Type B pancreatic cell (in vitro differentiated cells): ENCODE results near the gene COL23A1. TPM values are rescaled to one million over a fixed set of nuclear protein-coding genes. Genes with fewer than 3 reads are reported as not detected.

ENCODE experiments used
- DNase-seq: peaks from one replicate; pipeline ENCODE4 v3.0.0; 2021; ENCODE audit warnings: mixed read lengths; ENCODE audit not compliant: unreplicated experiment; ENCODE audit errors: extremely low spot score
- H3K27ac Mint-ChIP-seq: 2 replicates; pipeline ENCODE4 v1.8.0; 2021; ENCODE audit warnings: mild to moderate bottlenecking, mixed read lengths
- H3K27me3 Mint-ChIP-seq: 2 replicates; pipeline ENCODE4 v1.8.0; 2021; ENCODE audit warnings: mixed read lengths
- H3K36me3 Mint-ChIP-seq: 2 replicates; pipeline ENCODE4 v1.8.0; 2021; ENCODE audit warnings: mixed read lengths
- H3K4me1 Mint-ChIP-seq: one replicate; pipeline ENCODE4 v1.8.0; 2021; ENCODE audit warnings: mixed read lengths; ENCODE audit not compliant: unreplicated experiment
- H3K4me3 Mint-ChIP-seq: 2 replicates; pipeline ENCODE4 v1.8.0; 2021; ENCODE audit warnings: mild to moderate bottlenecking, mixed read lengths
- H3K9me3 Mint-ChIP-seq: 2 replicates; pipeline ENCODE4 v1.8.0; 2021; ENCODE audit warnings: mixed read lengths
- total RNA-seq: library from RNA; stranded (reverse); gene quantifications from 2 replicates; pipeline ENCODE4 v1.2.1, GENCODE V29; 2021; ENCODE audit warnings: low replicate concordance
- TF ChIP-seq, protein P1 (sequence below): fragments of 200-600 bp; sonication (generic); conservative IDR thresholded peaks from 2 replicates; pipeline ENCODE4 v1.5.0; 2021; ENCODE audit warnings: antibody characterized with exemption, mild to moderate bottlenecking

Gene COL23A1
- total RNA-seq, 1 donor from 2014 or later = 15.5 TPM

DNA sequence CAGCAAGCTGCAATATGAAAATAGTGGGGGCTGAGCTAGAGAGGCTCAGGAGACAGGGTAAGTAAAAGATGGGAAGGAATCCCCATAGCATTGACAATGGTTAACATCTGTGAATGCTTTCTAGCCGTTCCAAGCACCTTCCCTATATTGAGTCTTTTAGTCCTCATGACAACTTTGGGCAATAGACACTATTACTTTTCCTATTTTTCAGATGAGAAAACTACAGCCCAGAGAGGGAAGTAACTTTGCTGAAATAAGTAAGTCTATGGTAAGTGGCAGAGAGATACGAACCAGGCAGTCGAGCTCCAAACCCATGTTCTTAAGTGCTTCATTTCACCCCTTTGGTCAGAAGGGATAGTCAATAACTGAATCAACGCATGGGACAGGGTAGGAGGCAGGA is 94.5 kb downstream of the COL23A1 start:
- Mint-ChIP-seq H3K9me3 (no peaks in the 10 kb centered on the region), H3K4me3 (no peak overlapping the region), H3K36me3 (no peaks in the 10 kb centered on the region), H3K4me1 (peaks cover 12% of the 10 kb centered on the region), H3K27ac (no peak overlapping the region), H3K27me3 (no peaks in the 10 kb centered on the region)
- DNase-seq = no peak
- TF ChIP-seq, protein P1, sequence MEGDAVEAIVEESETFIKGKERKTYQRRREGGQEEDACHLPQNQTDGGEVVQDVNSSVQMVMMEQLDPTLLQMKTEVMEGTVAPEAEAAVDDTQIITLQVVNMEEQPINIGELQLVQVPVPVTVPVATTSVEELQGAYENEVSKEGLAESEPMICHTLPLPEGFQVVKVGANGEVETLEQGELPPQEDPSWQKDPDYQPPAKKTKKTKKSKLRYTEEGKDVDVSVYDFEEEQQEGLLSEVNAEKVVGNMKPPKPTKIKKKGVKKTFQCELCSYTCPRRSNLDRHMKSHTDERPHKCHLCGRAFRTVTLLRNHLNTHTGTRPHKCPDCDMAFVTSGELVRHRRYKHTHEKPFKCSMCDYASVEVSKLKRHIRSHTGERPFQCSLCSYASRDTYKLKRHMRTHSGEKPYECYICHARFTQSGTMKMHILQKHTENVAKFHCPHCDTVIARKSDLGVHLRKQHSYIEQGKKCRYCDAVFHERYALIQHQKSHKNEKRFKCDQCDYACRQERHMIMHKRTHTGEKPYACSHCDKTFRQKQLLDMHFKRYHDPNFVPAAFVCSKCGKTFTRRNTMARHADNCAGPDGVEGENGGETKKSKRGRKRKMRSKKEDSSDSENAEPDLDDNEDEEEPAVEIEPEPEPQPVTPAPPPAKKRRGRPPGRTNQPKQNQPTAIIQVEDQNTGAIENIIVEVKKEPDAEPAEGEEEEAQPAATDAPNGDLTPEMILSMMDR = no peak

DNA sequence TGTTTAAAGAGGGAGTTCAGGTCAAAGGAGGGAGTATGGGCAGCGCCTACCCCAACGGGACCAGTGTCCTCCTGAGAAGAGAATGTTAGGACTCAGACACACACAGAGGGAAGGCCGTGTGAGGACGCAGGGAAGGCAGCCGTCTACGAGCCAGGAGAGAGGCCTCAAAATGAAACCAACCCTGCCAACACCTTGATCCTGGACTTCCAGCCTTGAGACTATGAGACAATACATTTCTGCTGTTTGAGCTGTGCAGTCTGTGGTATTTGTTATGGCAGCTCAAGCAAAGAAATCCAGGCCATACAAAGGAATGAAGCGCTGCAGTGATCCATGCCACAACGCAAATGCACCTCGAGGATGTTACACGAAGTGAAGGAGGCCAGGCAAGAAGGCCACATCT is 97.9 kb downstream of the COL23A1 start:
- H3K4me1 Mint-ChIP-seq = peaks cover 24% of the 10 kb centered on the region
- no peak for DNase-seq
- H3K27ac Mint-ChIP-seq = no peak overlapping the region
- H3K36me3 Mint-ChIP-seq = no peaks in the 10 kb centered on the region
- TF ChIP-seq, protein P1 = no peak
- no peak overlapping the region for H3K4me3 Mint-ChIP-seq
- no peaks in the 10 kb centered on the region for H3K9me3 Mint-ChIP-seq
- H3K27me3 Mint-ChIP-seq = peaks cover 3% of the 10 kb centered on the region

DNA sequence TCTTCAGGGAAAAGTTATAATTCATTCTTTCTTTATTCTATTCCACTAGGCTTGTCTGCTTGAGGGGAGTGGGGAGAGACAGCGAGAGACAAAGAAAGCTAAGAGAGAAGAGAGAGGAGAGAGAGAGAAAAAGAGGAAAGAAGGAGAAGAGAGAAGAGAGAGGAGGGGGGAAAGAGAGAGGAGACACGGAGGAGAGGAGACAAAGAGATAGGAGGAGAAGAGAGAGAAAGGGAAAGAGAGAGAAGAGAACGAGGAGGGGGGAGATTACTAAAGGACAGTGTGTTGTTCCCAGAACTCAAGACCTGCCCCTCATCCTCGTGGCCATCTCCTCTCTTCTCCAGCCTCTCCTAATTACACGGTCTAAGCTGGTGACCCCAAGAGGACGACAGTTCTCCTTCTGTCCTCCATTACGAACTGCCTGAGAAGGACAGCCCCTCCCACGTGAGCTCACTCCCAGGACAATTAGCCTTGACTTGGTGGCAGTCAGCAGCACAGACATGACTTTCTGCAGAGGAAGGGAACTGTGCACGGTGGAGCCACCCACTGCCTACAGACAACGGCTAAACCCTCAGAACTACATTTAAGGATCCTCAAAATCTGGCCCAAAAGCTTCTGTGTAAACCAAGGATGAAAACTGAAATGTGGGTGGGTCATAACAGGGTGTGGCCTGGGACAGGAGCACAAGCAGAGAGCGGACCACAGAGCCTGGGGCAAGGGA is 99.1 kb downstream of the COL23A1 start:
- Mint-ChIP-seq H3K4me1 (peaks cover 32% of the 10 kb centered on the region), H3K27ac (no peak overlapping the region), H3K27me3 (peaks cover 7% of the 10 kb centered on the region), H3K4me3 (no peak overlapping the region), H3K9me3 (no peaks in the 10 kb centered on the region), H3K36me3 (no peaks in the 10 kb centered on the region)
- TF ChIP-seq, protein P1 = no peak
- DNase-seq = no peak

DNA sequence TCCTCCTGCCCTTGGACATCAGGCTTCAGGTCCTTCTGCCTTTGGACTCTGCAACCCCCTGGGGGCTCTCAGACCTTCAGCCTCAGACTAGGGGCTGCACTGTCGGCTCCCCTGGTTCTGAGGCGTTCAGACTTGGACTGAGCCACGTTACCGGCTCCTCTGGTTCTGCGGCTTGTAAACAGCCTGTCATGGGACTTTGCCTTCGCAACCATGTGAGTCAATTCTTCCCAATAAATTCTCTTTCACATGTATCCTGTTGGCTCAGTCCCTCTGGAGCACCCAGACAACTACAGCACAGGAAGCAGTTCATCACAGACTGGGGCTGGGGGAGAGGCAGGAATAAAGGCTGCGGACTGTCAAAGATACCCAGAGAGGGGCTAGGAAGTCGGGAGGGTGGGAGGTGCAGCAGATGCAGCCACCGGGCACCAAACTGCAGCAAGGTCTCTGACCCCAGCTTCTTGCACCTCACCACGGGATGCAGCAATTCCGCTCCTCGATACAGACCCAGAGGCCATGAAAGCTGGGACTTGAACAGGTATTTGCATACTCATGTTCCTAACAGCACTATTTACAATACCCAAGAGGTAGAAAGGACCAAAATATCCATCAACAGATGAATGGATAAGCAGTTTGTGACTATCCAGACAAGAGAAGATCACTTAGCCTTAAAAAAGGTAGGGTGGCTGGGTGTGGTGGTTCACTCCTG is 100.8 kb downstream of the COL23A1 start:
- no peak overlapping the region for H3K4me3 Mint-ChIP-seq
- peaks cover 30% of the 10 kb centered on the region for H3K4me1 Mint-ChIP-seq
- peaks cover 8% of the 10 kb centered on the region for H3K27me3 Mint-ChIP-seq
- no peaks in the 10 kb centered on the region for H3K9me3 Mint-ChIP-seq
- no peak for DNase-seq
- TF ChIP-seq, protein P1 = no peak
- H3K36me3 Mint-ChIP-seq = no peaks in the 10 kb centered on the region
- H3K27ac Mint-ChIP-seq = no peak overlapping the region

DNA sequence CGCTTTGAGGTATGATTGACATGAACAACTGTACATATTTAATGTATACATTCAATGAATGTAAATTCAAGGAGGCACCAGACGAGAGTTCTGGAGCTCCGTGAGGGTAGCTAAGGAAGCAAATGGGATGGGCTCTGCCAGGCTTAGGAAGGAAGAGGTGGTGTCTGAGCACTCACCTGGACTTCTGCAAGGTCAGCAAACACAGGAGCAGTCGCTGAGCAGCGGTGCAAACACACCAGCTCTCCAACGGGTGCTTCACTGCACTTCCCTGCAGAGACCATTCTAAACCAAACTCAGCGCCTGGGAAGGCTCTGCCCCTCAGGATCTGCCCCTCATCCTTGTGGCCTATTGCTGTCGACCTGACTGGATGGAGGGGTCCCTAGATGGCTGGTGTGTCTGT is 101.5 kb downstream of the COL23A1 start:
- Mint-ChIP-seq H3K27me3 (peaks cover 8% of the 10 kb centered on the region), H3K4me1 (peaks cover 26% of the 10 kb centered on the region), H3K36me3 (no peaks in the 10 kb centered on the region), H3K9me3 (no peaks in the 10 kb centered on the region), H3K27ac (no peak overlapping the region), H3K4me3 (no peak overlapping the region)
- DNase-seq = no peak
- TF ChIP-seq, protein P1 = no peak
